K562 (cell line): ENCODE measurements around the gene ANKRD12. TPM values are rescaled to one million over a fixed set of nuclear protein-coding genes. Genes with fewer than 3 reads are reported as not detected.

ENCODE experiments used
- ATAC-seq: fragments of 200-7000 bp; cut with Tn5 transposase; 3 replicates; pipeline ENCODE4 v1.9.1; 2020; ENCODE audit warnings: moderate library complexity
- BruUV-seq: library from RNA; stranded (reverse); fragments of 400-500 nt; replicated peaks from 2 replicates; lab custom pipeline; 2021; lab: Mats Ljungman, UMichigan
- CTCF ChIA-PET: fragments of 300-600 bp; formaldehyde crosslinking; extraction: SDS; loops from one replicate; lab custom pipeline; 2021; ENCODE audit warnings: low intra/inter-chr PET ratio; lab: Yijun Ruan, JAX
- POLR2A ChIA-PET: fragments of 300-600, 350-650 bp; sonication (Branson Sonifier 250); formaldehyde crosslinking; extraction: SDS; loops from one replicate; lab custom pipeline; 2021; ENCODE audit warnings: antibody characterized with exemption, inconsistent platforms; lab: Yijun Ruan, JAX
- DNase-seq, 4 experiments: peaks; one replicate each; pipeline versions ENCODE4 v3.0.0 to v3.0.0-alpha.2; 2011 to 2018; ENCODE audit warnings: low spot score in 3 of 4, mixed read lengths in 3 of 4; ENCODE audit errors: extremely low read depth in 1 of 4
- FAIRE-seq: peaks from 2 replicates; lab custom pipeline; 2011; peaks lifted over from hg19 to GRCh38; lab: Jason Lieb, UNC
- H2AFZ ChIP-seq: 2 replicates; pipeline ENCODE4 v1.6.0; 2011; ENCODE audit warnings: low read depth, low read length, control low read depth, inconsistent platforms
- H3K27ac ChIP-seq: fragments of 200-600 bp; 3 replicates; pipeline ENCODE4 v1.8.0; 2011; ENCODE audit warnings: low read depth, mild to moderate bottlenecking, control low read depth, inconsistent platforms, low read length, moderate library complexity, mixed read lengths; ENCODE audit errors: extremely low read depth
- H3K27me3 ChIP-seq, 2 experiments: fragments of 300-600 bp in 1 of 2; 2 replicates in 1 of 2; 3 replicates in 1 of 2; pipeline versions ENCODE4 v1.6.0 to v1.8.0; 2011; ENCODE audit warnings: inconsistent platforms in 2 of 2, low read length in 2 of 2, mild to moderate bottlenecking in 1 of 2, mixed read lengths in 1 of 2, moderate library complexity in 1 of 2; ENCODE audit not compliant: control insufficient read depth in 2 of 2, insufficient read depth in 2 of 2
- H3K36me3 ChIP-seq: fragments of 300-600 bp; 3 replicates; pipeline ENCODE4 v1.8.0; 2011; ENCODE audit warnings: mild to moderate bottlenecking, low read length, inconsistent platforms; ENCODE audit not compliant: control insufficient read depth, insufficient read depth
- H3K4me1 ChIP-seq, 2 experiments: fragments of 200-600 bp in 1 of 2; replicated peaks in 1 of 2; 2 replicates in 1 of 2; 3 replicates in 1 of 2; pipeline versions ENCODE4 v1.5.1 to v1.8.0; 2011; ENCODE audit warnings: inconsistent platforms in 2 of 2, low read length in 2 of 2, mild to moderate bottlenecking in 1 of 2, mixed read lengths in 1 of 2, moderate library complexity in 1 of 2; ENCODE audit not compliant: control insufficient read depth in 2 of 2, insufficient read depth in 2 of 2
- H3K4me2 ChIP-seq: 2 replicates; pipeline ENCODE4 v1.6.1; 2011; ENCODE audit warnings: low read length, control low read depth, inconsistent platforms, mixed read lengths; ENCODE audit not compliant: insufficient read depth
- H3K4me3 ChIP-seq: fragments of 200-600 bp; sonication (generic), shearing (Covaris generic); 2 replicates; pipeline ENCODE4 v1.5.1; 2016; ENCODE audit warnings: control low read depth, inconsistent platforms
- H3K79me2 ChIP-seq: fragments of 200-600 bp; 3 replicates; pipeline ENCODE4 v1.8.0; 2011; ENCODE audit warnings: low read length, inconsistent platforms; ENCODE audit not compliant: control insufficient read depth, insufficient read depth
- H3K9ac ChIP-seq, 2 experiments: 2 replicates each; pipeline versions ENCODE4 v1.6.0 to v1.6.1; 2011; ENCODE audit warnings: low read depth in 2 of 2, low read length in 2 of 2, control low read depth in 1 of 2, inconsistent platforms in 1 of 2, mild to moderate bottlenecking in 1 of 2, mixed read lengths in 1 of 2; ENCODE audit not compliant: insufficient read depth in 1 of 2
- H3K9me1 ChIP-seq: one replicate; pipeline ENCODE4 v1.6.0; 2011; ENCODE audit warnings: inconsistent platforms, mild to moderate bottlenecking, low read length, moderate library complexity; ENCODE audit not compliant: control insufficient read depth, insufficient read depth
- H3K9me3 ChIP-seq: replicated peaks from 2 replicates; pipeline ENCODE4 v1.5.1; 2011; ENCODE audit warnings: low read depth, low read length, inconsistent platforms; ENCODE audit not compliant: control insufficient read depth, insufficient read depth
- H4K20me1 ChIP-seq: replicated peaks from 2 replicates; pipeline ENCODE4 v1.6.1; 2011; ENCODE audit warnings: low read length, inconsistent platforms, mixed read lengths; ENCODE audit not compliant: control insufficient read depth, insufficient read depth
- CREB1 ChIP-seq, 2 experiments: sonication (generic) in 1 of 2; formaldehyde crosslinking in 1 of 2; IDR thresholded peaks; 2 replicates each; pipeline versions ENCODE4 v1.6.1 to v1.8.0; 2012 to 2022; ENCODE audit warnings: inconsistent platforms in 1 of 2, mild to moderate bottlenecking in 1 of 2, missing genetic modification reagents in 1 of 2, moderate library complexity in 1 of 2
- CTCF ChIP-seq, 3 experiments: IDR thresholded peaks in 2 of 3; conservative IDR thresholded peaks in 1 of 3; 2 replicates each; pipeline ENCODE4 v1.5.1; 2011 to 2012; ENCODE audit warnings: low read length in 3 of 3, mild to moderate bottlenecking in 3 of 3, control low read depth in 2 of 3, improper control_type of control experiment in 1 of 3, inconsistent platforms in 1 of 3, low read depth in 1 of 3, mixed read lengths in 1 of 3, moderate library complexity in 1 of 3; ENCODE audit not compliant: insufficient read depth in 2 of 3
- CTCFL ChIP-seq: IDR thresholded peaks from 2 replicates; pipeline ENCODE4 v1.6.1; 2011; ENCODE audit warnings: borderline replicate concordance, low read depth, mild to moderate bottlenecking, moderate library complexity, low read length; ENCODE audit not compliant: insufficient read depth, poor library complexity, severe bottlenecking
- CUX1 ChIP-seq: fragments of 200-800 bp; sonication (Bioruptor generic); IDR thresholded peaks from 2 replicates; pipeline ENCODE4 v1.6.1; 2016; ENCODE audit warnings: missing genetic modification characterization, missing compliant biosample characterization
- E2F6 ChIP-seq, 2 experiments: IDR thresholded peaks; 2 replicates each; pipeline ENCODE4 v1.6.1; 2011; ENCODE audit warnings: borderline replicate concordance in 1 of 2, control low read depth in 1 of 2, low read depth in 1 of 2, low read length in 1 of 2, mild to moderate bottlenecking in 1 of 2, mixed read lengths in 1 of 2, moderate library complexity in 1 of 2; ENCODE audit not compliant: insufficient read depth in 1 of 2, insufficient read length in 1 of 2, poor library complexity in 1 of 2, severe bottlenecking in 1 of 2; ENCODE audit errors: extremely low read depth in 1 of 2
- POLR3A ChIP-seq: IDR thresholded peaks from 2 replicates; pipeline ENCODE4 v1.6.1; 2011; ENCODE audit warnings: borderline replicate concordance, mild to moderate bottlenecking, moderate library complexity; ENCODE audit not compliant: insufficient read length, insufficient read depth; ENCODE audit errors: extremely low read depth
- RNF2 ChIP-seq: sonication (generic); IDR thresholded peaks from 2 replicates; pipeline ENCODE4 v1.6.1; 2016
- VEZF1 ChIP-seq: fragments of 200-800 bp; sonication (Bioruptor generic); IDR thresholded peaks from 2 replicates; pipeline ENCODE4 v1.6.1; 2017; ENCODE audit warnings: missing genetic modification characterization, missing compliant biosample characterization
- WGBS: fragments of 100-300 bp; shearing (Covaris generic); methylation state at CpG from one replicate; pipeline ENCODE4 v1.1.6; 2016; ENCODE audit warnings: low coverage, mixed read lengths; ENCODE audit not compliant: insufficient coverage; ENCODE audit errors: missing lambda C conversion rate; 5-methylcytosine and 5-hydroxymethylcytosine counted together
- in situ Hi-C: fragments of 300-500 bp; cut with MboI; formaldehyde crosslinking; loops from 4 replicates; pipeline ENCODE4 v1.15.0; 2018; ENCODE audit warnings: inconsistent platforms, mixed read lengths
- intact Hi-C: fragments of 100-400 bp; cut with micrococcal nuclease; formaldehyde crosslinking; loops from 2 replicates; pipeline ENCODE4 v1.14.2; 2022
- polyA plus RNA-seq, 8 experiments: library from polyadenylated mRNA; depleted of rRNA in 4 of 8; stranded (reverse) in 5 of 8; unstranded in 3 of 8; fragments of >200 nt; fragmentation: Nextera tagmentation in 2 of 8; fragmentation: Illumina TruSeq in 1 of 8; extraction: Ambion mirVana in 2 of 8; extraction: Trizol in 1 of 8; gene quantifications; 2 replicates each; pipeline versions ENCODE4 v1.2.1 to v1.2.3, GENCODE V29; 2011 to 2014; ENCODE audit warnings: inconsistent platforms in 1 of 8, missing spikeins in 1 of 8
- total RNA-seq, 7 experiments: library from RNA; depleted of rRNA in 6 of 7; stranded (reverse); fragments of >200 nt in 6 of 7; fragmentation: Illumina TruSeq in 2 of 7; extraction: Trizol in 2 of 7; gene quantifications; 2 replicates each; pipeline versions ENCODE4 v1.2.1 to v1.2.3, GENCODE V29; 2011 to 2021; ENCODE audit warnings: low replicate concordance in 1 of 7

The ANKRD12 gene
- total and polyA plus RNA-seq, 9 of the 15 experiments (the other 6 are each of a cell fraction or from before 2014, with no cell fraction given): 6.6 to 28.2 (median 16.0) TPM

GRCh38 chr18:9287036-9287435 is 150.5 kb downstream of the ANKRD12 start:
- Histone ChIP-seq H3K36me3 (peaks cover 5% of the 10 kb centered on the region; the same call in 2 of the 3 replicates), H3K9me3 (no peaks in the 10 kb centered on the region), H3K4me3 (no peak overlapping the region), H3K4me1 (no peaks in the 10 kb centered on the region), H3K27me3 (no peaks in the 10 kb centered on the region), H3K27ac (no peak overlapping the region), H2AFZ (no peak overlapping the region), H4K20me1 (no peaks in the 10 kb centered on the region), H3K9ac (no peak overlapping the region), H3K9me1 (no peaks in the 10 kb centered on the region), H3K79me2 (no peaks in the 10 kb centered on the region), H3K4me2 (no peak overlapping the region)
- no TSS peak for BruUV-seq
- CTCF ChIA-PET: no interaction called here
- POLR2A ChIA-PET: no interaction called here
- WGBS: 62% methylated on average over 7 of the region's 7 CpGs
- in situ Hi-C loops (no loop called here), intact Hi-C loops (no loop called here)
- ATAC-seq: no peak
- no peak for DNase-seq
- FAIRE-seq: peak; percentile 71
- TF ChIP-seq RNF2 (no peak), CREB1 (IDR thresholded peaks at IDR 0.05) (no peak), CREB1 (CRISPR knock-in tag; IDR thresholded peaks at IDR 0.05) (no peak), CTCFL (no peak), VEZF1 (no peak), CUX1 (CRISPR knock-in tag) (no peak), CTCF (IDR thresholded peaks at IDR 0.05 in 2 of 3, conservative IDR thresholded peaks at IDR 0.05 in 1 of 3; ENCODE audit: insufficient read depth in 2 of 3, low read depth in 1 of 3, low read length in 3 of 3) (no peak), E2F6 (IDR thresholded peaks at IDR 0.05; ENCODE audit: borderline replicate concordance in 1 of 2, extremely low read depth in 1 of 2, insufficient read depth in 1 of 2, insufficient read length in 1 of 2, low read depth in 1 of 2, low read length in 1 of 2, poor library complexity in 1 of 2, severe bottlenecking in 1 of 2) (no peak), POLR3A (no peak)
